Karpas-422 (cell line): ENCODE measurements around the gene NLGN4Y. TPM values are rescaled to one million over a fixed set of nuclear protein-coding genes. Genes with fewer than 3 reads are reported as not detected.

ENCODE experiments used
- DNase-seq: peaks from one replicate; pipeline ENCODE4 v3.0.0-alpha.2; 2015
- H2AFZ ChIP-seq: fragments of 200-600 bp; sonication (generic); 2 replicates; pipeline ENCODE4 v1.6.1; 2014; ENCODE audit warnings: antibody characterized with exemption, low read length, mixed read lengths
- H3K27ac ChIP-seq: fragments of 200-600 bp; sonication (generic); 2 replicates; pipeline ENCODE4 v1.5.1; 2014; ENCODE audit warnings: mild to moderate bottlenecking, low read length, moderate library complexity
- H3K27me3 ChIP-seq: fragments of 200-600 bp; sonication (generic); 2 replicates; pipeline ENCODE4 v1.6.1; 2014; ENCODE audit warnings: low read length, mixed read lengths
- H3K36me3 ChIP-seq: fragments of 200-600 bp; sonication (generic); 2 replicates; pipeline ENCODE4 v1.6.1; 2014; ENCODE audit warnings: low read length, mixed read lengths; ENCODE audit not compliant: insufficient read depth
- H3K4me1 ChIP-seq: fragments of 200-600 bp; sonication (generic); 2 replicates; pipeline ENCODE4 v1.6.1; 2014; ENCODE audit warnings: mild to moderate bottlenecking, low read length, mixed read lengths
- H3K4me2 ChIP-seq: fragments of 200-600 bp; sonication (generic); 2 replicates; pipeline ENCODE4 v1.6.1; 2014; ENCODE audit warnings: low read length, low read depth, mild to moderate bottlenecking; ENCODE audit not compliant: poor library complexity, severe bottlenecking
- H3K4me3 ChIP-seq: fragments of 200-600 bp; sonication (generic); 2 replicates; pipeline ENCODE4 v1.5.1; 2014; ENCODE audit warnings: mild to moderate bottlenecking, antibody characterized with exemption, low read length, mixed read lengths
- H3K79me2 ChIP-seq: fragments of 200-600 bp; sonication (generic); 2 replicates; pipeline ENCODE4 v1.6.1; 2014; ENCODE audit warnings: mild to moderate bottlenecking, low read length, mixed read lengths
- H3K9ac ChIP-seq: fragments of 200-600 bp; sonication (generic); 2 replicates; pipeline ENCODE4 v1.6.0; 2014; ENCODE audit warnings: low read length
- H3K9me2 ChIP-seq: fragments of 200-600 bp; sonication (generic), shearing (Covaris generic); replicated peaks from 2 replicates; pipeline ENCODE4 v1.6.0; 2014; ENCODE audit warnings: mild to moderate bottlenecking, low read length, moderate library complexity; ENCODE audit not compliant: insufficient read depth
- H3K9me3 ChIP-seq: fragments of 300-700, 200-600 bp; sonication (generic); 2 replicates; pipeline ENCODE4 v1.6.1; 2014; ENCODE audit warnings: low read length, mixed read lengths
- H4K20me1 ChIP-seq: fragments of 200-600 bp; sonication (generic); 2 replicates; pipeline ENCODE4 v1.6.1; 2014; ENCODE audit warnings: mild to moderate bottlenecking, antibody characterized with exemption, low read length, low read depth; ENCODE audit not compliant: insufficient read depth
- total RNA-seq: library from RNA; depleted of rRNA; stranded (reverse); fragments of >200 nt; shearing (Covaris generic); gene quantifications from 2 replicates; pipeline ENCODE4 v1.2.3, GENCODE V29; 2014; ENCODE audit warnings: low replicate concordance

The NLGN4Y gene
- total RNA-seq, 1 experiment from 2014 or later = not detected

DNA sequence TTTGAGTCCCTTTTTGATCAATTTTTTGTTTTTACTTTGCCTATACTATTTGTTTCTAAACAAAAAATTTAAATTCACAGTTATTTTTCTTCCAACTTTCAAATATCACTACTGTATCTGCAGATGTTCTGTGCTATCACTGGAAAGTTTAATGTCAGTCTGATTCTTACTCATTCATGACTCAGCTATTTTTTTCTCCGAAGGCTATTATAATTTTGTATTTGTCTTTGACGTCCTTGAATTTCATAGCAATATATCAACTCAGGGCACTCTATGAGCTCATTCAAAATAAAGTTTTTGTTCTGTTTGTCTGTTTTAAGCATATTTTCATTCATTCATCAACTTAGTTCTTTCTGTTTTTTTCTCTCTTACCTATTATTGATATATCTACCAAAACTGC, 273.7 kb downstream of the NLGN4Y start:
- no peak overlapping the region for H2AFZ ChIP-seq
- no peak overlapping the region for H3K4me2 ChIP-seq
- H3K27ac ChIP-seq = no peak overlapping the region
- no peak overlapping the region for H3K4me3 ChIP-seq
- no peaks in the 10 kb centered on the region for H3K36me3 ChIP-seq
- H4K20me1 ChIP-seq = no peaks in the 10 kb centered on the region
- H3K9ac ChIP-seq = no peak overlapping the region
- H3K79me2 ChIP-seq = no peaks in the 10 kb centered on the region
- DNase-seq = no peak
- H3K9me2 ChIP-seq = no peaks in the 10 kb centered on the region
- H3K9me3 ChIP-seq = no peaks in the 10 kb centered on the region
- no peaks in the 10 kb centered on the region for H3K4me1 ChIP-seq
- H3K27me3 ChIP-seq = no peaks in the 10 kb centered on the region

DNA sequence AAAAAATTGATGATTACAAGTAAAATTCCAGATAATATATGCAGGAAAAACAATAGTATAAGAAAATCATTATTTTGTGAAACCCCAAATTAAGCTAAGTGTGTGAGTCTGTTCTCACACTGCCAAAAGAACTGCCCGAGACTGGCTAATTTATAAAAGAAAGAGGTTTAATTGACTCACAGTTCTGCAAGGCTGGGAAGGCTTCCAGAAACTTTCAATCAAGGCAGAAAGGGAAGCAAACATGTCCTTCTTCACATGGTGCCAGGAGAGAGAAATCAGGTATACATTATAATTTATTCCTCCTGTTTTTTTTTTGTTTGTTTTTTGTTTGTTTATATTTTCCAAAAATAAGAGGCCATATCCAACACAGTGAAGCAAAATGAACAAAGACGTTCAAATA, 276.8 kb downstream of the NLGN4Y start:
- Histone ChIP-seq H3K4me3 (no peak overlapping the region), H4K20me1 (no peaks in the 10 kb centered on the region), H3K79me2 (no peaks in the 10 kb centered on the region), H3K4me1 (no peaks in the 10 kb centered on the region), H3K9me3 (no peaks in the 10 kb centered on the region), H3K27ac (no peak overlapping the region), H2AFZ (no peak overlapping the region), H3K9ac (no peak overlapping the region), H3K36me3 (no peaks in the 10 kb centered on the region), H3K9me2 (no peaks in the 10 kb centered on the region), H3K4me2 (no peak overlapping the region), H3K27me3 (no peaks in the 10 kb centered on the region)
- no peak for DNase-seq

DNA sequence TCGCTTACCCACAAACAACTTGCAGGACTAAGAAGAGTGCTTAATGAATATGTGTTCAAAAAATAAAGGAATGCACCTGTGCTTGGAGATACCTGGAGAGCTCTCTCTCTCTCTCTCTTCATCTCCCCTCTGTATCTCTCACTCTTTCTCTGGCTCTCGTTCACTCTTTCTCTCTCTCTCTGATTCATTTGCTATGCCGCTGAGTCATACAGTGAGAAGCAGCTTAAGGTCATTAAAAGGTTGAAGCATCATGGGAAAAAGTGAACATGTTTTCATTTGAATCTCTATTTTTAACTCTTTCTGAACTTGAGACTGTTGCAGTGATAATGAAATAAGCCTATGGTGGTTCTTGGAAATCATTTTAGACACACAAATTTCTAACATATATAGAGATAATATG, 277.8 kb downstream of the NLGN4Y start:
- H3K4me2 ChIP-seq = no peak overlapping the region
- no peak overlapping the region for H3K27ac ChIP-seq
- no peak overlapping the region for H2AFZ ChIP-seq
- H4K20me1 ChIP-seq = no peaks in the 10 kb centered on the region
- H3K36me3 ChIP-seq = no peaks in the 10 kb centered on the region
- no peak overlapping the region for H3K9ac ChIP-seq
- no peaks in the 10 kb centered on the region for H3K27me3 ChIP-seq
- no peaks in the 10 kb centered on the region for H3K9me3 ChIP-seq
- H3K4me3 ChIP-seq = no peak overlapping the region
- H3K79me2 ChIP-seq = no peaks in the 10 kb centered on the region
- no peaks in the 10 kb centered on the region for H3K4me1 ChIP-seq
- no peaks in the 10 kb centered on the region for H3K9me2 ChIP-seq
- no peak for DNase-seq

DNA sequence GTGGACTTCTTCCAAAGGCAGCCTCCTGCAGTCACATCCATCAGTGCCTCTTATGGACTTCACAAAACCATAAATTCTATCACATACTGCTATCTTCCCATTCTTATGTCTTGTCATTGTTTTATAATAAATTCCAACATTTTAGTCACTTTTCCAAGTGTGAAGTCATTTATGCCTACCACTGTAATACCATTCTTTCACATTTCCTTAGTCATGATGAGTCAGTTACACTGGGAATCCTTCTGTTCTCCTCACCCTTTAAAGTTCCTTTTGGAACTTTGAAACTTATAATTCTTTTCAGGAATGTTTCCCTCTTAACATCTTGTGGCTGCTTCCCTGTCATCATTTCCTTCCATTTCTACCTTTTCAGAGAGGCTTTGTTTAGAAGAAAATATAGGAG, 279.7 kb downstream of the NLGN4Y start:
- no peak overlapping the region for H3K4me2 ChIP-seq
- no peaks in the 10 kb centered on the region for H3K36me3 ChIP-seq
- no peak for DNase-seq

DNA sequence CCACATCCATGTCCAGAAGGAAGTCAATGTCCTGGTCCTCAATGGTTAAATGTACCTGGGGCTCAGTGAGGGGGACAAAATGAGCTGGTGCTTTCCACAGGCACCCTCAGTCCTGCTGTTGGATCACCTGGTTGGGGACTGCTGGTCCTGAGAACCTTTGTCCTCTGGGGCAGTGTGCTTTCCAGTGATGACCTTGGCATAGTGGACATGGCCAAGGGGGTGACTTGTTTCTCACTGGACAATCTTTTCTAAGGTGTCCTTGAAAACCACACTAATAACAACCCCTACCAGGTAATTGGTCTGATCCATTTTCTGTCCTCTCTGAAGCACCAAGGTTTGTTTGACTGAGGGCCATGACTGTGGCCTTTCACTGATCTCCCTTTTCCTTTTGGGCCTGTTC, 294.1 kb downstream of the NLGN4Y start:
- H3K27ac ChIP-seq = no peak overlapping the region
- no peak overlapping the region for H2AFZ ChIP-seq

More for the DNA sequence above, 279.7 kb downstream of the NLGN4Y start:
- Histone ChIP-seq H3K4me3 (no peak overlapping the region), H3K4me1 (no peaks in the 10 kb centered on the region), H3K27ac (no peak overlapping the region), H3K9me2 (no peaks in the 10 kb centered on the region), H3K9ac (no peak overlapping the region), H3K27me3 (no peaks in the 10 kb centered on the region), H2AFZ (no peak overlapping the region), H3K79me2 (no peaks in the 10 kb centered on the region), H3K9me3 (no peaks in the 10 kb centered on the region), H4K20me1 (no peaks in the 10 kb centered on the region)

DNA sequence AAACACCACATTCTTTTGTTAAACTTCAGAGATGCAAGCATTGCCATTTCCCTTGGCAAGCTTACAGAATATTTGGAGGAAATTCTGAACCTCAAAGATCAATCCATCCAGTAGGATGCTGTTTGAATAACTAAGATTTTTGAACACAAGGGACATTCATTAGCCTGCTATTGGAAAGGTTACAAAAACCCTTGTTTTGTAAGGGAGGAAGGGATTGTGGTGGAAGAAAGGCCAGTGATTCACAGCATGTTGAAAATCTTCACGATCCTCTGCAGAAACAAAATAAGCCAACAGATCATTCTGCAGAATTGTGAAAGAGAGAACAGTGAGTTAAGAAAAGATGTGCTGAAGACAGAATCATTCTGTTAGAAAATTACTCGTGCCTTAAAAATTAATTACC, 297.9 kb downstream of the NLGN4Y start:
- Histone ChIP-seq H2AFZ (no peak overlapping the region), H3K36me3 (no peaks in the 10 kb centered on the region), H3K9ac (no peak overlapping the region), H3K4me2 (no peak overlapping the region), H3K9me2 (no peaks in the 10 kb centered on the region), H3K27me3 (no peaks in the 10 kb centered on the region), H3K4me1 (no peaks in the 10 kb centered on the region), H3K4me3 (no peak overlapping the region), H3K9me3 (no peaks in the 10 kb centered on the region), H3K27ac (no peak overlapping the region), H4K20me1 (no peaks in the 10 kb centered on the region), H3K79me2 (no peaks in the 10 kb centered on the region)
- no peak for DNase-seq

More for the DNA sequence above, 294.1 kb downstream of the NLGN4Y start:
- Histone ChIP-seq H3K4me3 (no peak overlapping the region), H3K4me2 (no peak overlapping the region), H3K9me2 (no peaks in the 10 kb centered on the region), H4K20me1 (no peaks in the 10 kb centered on the region), H3K9me3 (no peaks in the 10 kb centered on the region), H3K36me3 (no peaks in the 10 kb centered on the region), H3K4me1 (no peaks in the 10 kb centered on the region), H3K27me3 (no peaks in the 10 kb centered on the region), H3K79me2 (no peaks in the 10 kb centered on the region), H3K9ac (no peak overlapping the region)
- no peak for DNase-seq

DNA sequence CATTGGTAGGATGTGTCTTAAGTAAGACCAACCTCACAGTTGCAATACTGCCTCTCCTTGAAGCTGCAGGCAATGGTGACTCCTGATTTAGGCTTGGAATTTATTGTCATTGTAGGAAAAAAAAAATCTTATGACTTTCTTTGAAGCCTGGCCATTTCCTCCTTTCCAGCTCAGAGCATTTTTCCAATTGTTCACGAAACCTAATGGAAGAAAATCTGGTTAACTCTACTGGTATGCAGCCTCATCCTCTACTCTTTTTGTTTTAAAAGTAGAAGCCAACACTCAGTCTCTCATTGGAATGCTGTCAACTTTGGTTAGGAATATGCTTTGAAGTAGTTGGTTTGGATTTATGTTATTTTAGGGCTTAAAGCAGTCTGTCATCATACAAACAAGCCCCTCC, 298.6 kb downstream of the NLGN4Y start:
- no peaks in the 10 kb centered on the region for H3K4me1 ChIP-seq
- H4K20me1 ChIP-seq = no peaks in the 10 kb centered on the region
- DNase-seq = no peak
- H3K9me3 ChIP-seq = no peaks in the 10 kb centered on the region
- H3K36me3 ChIP-seq = no peaks in the 10 kb centered on the region
- no peak overlapping the region for H3K9ac ChIP-seq
- no peaks in the 10 kb centered on the region for H3K27me3 ChIP-seq
- H3K79me2 ChIP-seq = no peaks in the 10 kb centered on the region
- H3K4me3 ChIP-seq = no peak overlapping the region
- H3K27ac ChIP-seq = no peak overlapping the region
- H3K9me2 ChIP-seq = no peaks in the 10 kb centered on the region
- no peak overlapping the region for H2AFZ ChIP-seq
- H3K4me2 ChIP-seq = no peak overlapping the region

DNA sequence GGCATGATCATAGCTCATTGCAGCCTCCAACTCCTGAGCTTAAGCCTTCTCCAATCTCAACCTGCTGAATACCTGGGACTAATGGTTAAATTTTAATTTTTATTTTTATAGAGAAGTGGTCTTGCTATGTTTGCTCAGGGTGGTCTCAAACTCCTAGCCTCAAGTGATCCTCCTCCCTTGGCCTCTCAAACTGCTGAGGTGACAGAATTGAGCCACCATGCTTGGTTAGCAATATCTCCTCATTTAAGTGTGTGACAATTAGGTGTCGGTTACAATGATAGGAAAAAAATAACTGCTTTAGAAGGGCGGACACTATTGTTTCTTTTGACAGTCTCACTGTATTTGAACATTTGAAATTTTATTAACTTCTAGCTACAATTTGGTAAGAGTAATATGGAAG, 300.3 kb downstream of the NLGN4Y start:
- Histone ChIP-seq H3K27ac (no peak overlapping the region), H3K79me2 (no peaks in the 10 kb centered on the region), H3K4me3 (no peak overlapping the region), H3K4me2 (no peak overlapping the region), H3K9ac (no peak overlapping the region), H3K9me3 (no peaks in the 10 kb centered on the region), H4K20me1 (no peaks in the 10 kb centered on the region), H2AFZ (no peak overlapping the region), H3K4me1 (no peaks in the 10 kb centered on the region), H3K9me2 (no peaks in the 10 kb centered on the region), H3K27me3 (no peaks in the 10 kb centered on the region), H3K36me3 (no peaks in the 10 kb centered on the region)
- DNase-seq = no peak

DNA sequence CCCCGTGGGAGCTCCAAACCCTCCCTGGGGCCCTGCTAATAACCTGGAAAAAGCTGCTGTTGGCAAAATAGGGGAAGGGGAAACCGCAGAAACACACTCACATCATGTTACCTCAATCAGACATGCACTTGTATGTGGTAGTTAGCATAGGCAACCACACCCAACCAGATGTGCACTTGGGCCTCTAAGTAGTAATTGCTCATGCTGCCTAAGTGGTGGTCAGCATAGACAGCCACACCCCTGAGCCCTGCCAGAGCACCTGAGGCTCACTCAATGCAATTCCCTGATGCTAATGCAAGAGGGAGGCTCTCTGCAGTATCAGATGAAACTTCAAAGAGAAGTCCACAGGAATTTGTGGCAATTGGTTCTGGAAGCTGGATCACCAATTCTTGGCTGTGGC, 301.4 kb downstream of the NLGN4Y start:
- Histone ChIP-seq H3K36me3 (no peaks in the 10 kb centered on the region), H4K20me1 (no peaks in the 10 kb centered on the region), H3K4me2 (no peak overlapping the region), H3K9ac (no peak overlapping the region), H3K9me3 (no peaks in the 10 kb centered on the region), H3K27me3 (no peaks in the 10 kb centered on the region), H2AFZ (no peak overlapping the region), H3K9me2 (no peaks in the 10 kb centered on the region), H3K27ac (no peak overlapping the region), H3K79me2 (no peaks in the 10 kb centered on the region), H3K4me3 (no peak overlapping the region), H3K4me1 (no peaks in the 10 kb centered on the region)
- DNase-seq = no peak
